Adrenal gland (tissue), 12 donors: ENCODE results near the gene SLC1A2. TPM values are rescaled to one million over a fixed set of nuclear protein-coding genes. Genes with fewer than 3 reads are reported as not detected.

Experiments
- DNase-seq, 7 donors: peaks; one replicate each; pipeline ENCODE4 v3.0.0-alpha.2; 2019 to 2020
- H3K27ac ChIP-seq, 5 donors: fragments of 200-600 bp; sonication (generic) in 4 of 5; 1 replicate in 3 of 5; 2 replicates in 2 of 5; pipeline versions ENCODE4 v1.5.1 to v1.8.0; 2016 to 2020; ENCODE audit warnings: mild to moderate bottlenecking in 1 of 5
- H3K27me3 ChIP-seq: fragments of 200-600 bp; 2 replicates; pipeline ENCODE4 v1.8.0; 2021
- H3K36me3 ChIP-seq, 2 donors: fragments of 200-600 bp; replicated peaks in 1 of 2; 1 replicate in 1 of 2; 2 replicates in 1 of 2; pipeline versions ENCODE4 v1.5.1 to v1.8.0; 2018 to 2022
- H3K4me1 ChIP-seq, 2 donors: fragments of 200-600 bp; replicated peaks in 1 of 2; 1 replicate in 1 of 2; 2 replicates in 1 of 2; pipeline versions ENCODE4 v1.5.1 to v1.8.0; 2018 to 2021
- H3K4me3 ChIP-seq, 4 donors: fragments of 200-600 bp; sonication (generic) in 3 of 4; one replicate each; pipeline ENCODE4 v1.5.1; 2016 to 2018
- H3K9me3 ChIP-seq, 3 donors: fragments of 200-600 bp; sonication (generic) in 1 of 3; replicated peaks in 1 of 3; 1 replicate in 2 of 3; 2 replicates in 1 of 3; pipeline versions ENCODE4 v1.5.1 to v1.8.0; 2016 to 2021
- POLR2A ChIP-seq, 2 donors: fragments of 450-650 bp; IDR thresholded peaks; one replicate each; pipeline ENCODE4 v1.6.1; 2017; ENCODE audit warnings: antibody characterized with exemption in 2 of 2, mild to moderate bottlenecking in 2 of 2, moderate library complexity in 1 of 2
- WGBS, 4 donors: extraction: QIAGEN DNeasy Blood & Tissue Kit in 2 of 4; methylation state at CpG; one replicate each; pipeline versions ENCODE4 v1.1.5 to v1.1.7; 2013 to 2017; 5-methylcytosine and 5-hydroxymethylcytosine counted together
- intact Hi-C, 2 donors: fragments of 100-400 bp; cut with DNase I; formaldehyde crosslinking; loops; one replicate each; pipeline versions ENCODE4 v1.14.1 to v1.15.0; 2022 to 2023
- polyA plus RNA-seq, 3 donors: library from polyadenylated mRNA; stranded (reverse); fragments of 200-250 nt in 2 of 3; fragments of 350-450 nt in 1 of 3; fragmentation: Illumina TruSeq in 1 of 3; extraction: RNeasy Lipid Tissue Mini Kit (QIAGEN cat#74804) in 1 of 3; gene quantifications; one replicate each; pipeline ENCODE4 v1.2.3, GENCODE V29; 2013 to 2014
- total RNA-seq, 9 donors: library from RNA; depleted of rRNA in 4 of 9; stranded (reverse); fragments of >200 nt in 4 of 9; fragments of 120-200 nt in 1 of 9; fragmentation: NEBNext Ultra II Directional in 1 of 9; extraction: Animal tissue kit (Norgen Biotek cat#: 25700) in 1 of 9; gene quantifications; one replicate each; pipeline versions ENCODE4 v1.1.0 to v1.2.4, GENCODE V29; 2013 to 2023
- TF ChIP-seq, protein P1 (sequence below), 6 experiments: fragments of 450-650 bp in 4 of 6; fragments of 200-600 bp in 2 of 6; sonication (generic) in 1 of 6; IDR thresholded peaks; 1 replicate in 5 of 6; 2 replicates in 1 of 6; pipeline versions ENCODE4 v1.5.1 to v1.8.0; 2016 to 2021; ENCODE audit warnings: antibody characterized with exemption in 6 of 6, mild to moderate bottlenecking in 2 of 6, moderate library complexity in 1 of 6
- donor health status: healthy with polysubstance abuse.
- donor health status: Bipolar disorder and iron deficiency.
- donor health status: DM: yes; HTN: yes; CAD: no.
- donor health status: DM: no; HTN: no; CAD: no.
- donor health status: DM: no; HTN: no; CAD: no.
- donor health status: DM: yes; HTN: yes; CAD: no.

The SLC1A2 gene
- total and polyA plus RNA-seq, 12 donors: 1.4 to 517 (median 8.7) TPM

DNA sequence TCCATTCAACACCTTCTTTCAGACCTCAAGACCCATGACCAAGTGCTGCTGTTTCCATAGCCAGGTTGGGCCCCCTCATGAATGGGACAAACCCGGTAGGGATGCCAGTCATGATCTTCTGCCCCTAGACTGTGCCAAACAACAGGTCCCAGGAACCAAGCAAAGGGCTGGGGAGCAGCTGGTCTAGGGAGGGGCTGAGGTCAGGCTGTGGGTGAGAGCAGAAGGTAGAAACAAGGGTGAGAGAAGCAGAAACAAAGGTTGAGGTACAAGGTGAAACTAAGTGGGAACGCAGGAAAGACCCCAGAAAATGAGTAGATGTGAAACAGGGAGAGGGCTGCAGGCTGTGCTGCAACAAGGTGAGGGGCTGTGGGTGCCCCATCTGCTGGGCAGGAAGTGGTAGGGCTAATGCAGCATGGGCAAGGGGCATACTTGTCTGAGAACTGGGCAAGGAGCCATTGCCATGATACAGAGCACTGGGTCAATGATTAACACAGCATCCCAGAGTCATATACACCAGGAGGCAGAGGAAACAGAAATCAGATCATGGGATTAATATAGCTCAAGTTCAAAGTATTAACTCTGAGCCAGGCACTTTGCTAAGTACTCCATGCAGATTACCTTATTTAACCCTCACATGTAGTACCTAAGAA, 45.9 kb downstream of the SLC1A2 start:
- peaks cover under 1 to 2% of the 10 kb centered on the region in 2 donors for H3K4me1 ChIP-seq
- TF ChIP-seq POLR2A (IDR thresholded peaks at IDR 0.05): no peak
- TF ChIP-seq, protein P1, sequence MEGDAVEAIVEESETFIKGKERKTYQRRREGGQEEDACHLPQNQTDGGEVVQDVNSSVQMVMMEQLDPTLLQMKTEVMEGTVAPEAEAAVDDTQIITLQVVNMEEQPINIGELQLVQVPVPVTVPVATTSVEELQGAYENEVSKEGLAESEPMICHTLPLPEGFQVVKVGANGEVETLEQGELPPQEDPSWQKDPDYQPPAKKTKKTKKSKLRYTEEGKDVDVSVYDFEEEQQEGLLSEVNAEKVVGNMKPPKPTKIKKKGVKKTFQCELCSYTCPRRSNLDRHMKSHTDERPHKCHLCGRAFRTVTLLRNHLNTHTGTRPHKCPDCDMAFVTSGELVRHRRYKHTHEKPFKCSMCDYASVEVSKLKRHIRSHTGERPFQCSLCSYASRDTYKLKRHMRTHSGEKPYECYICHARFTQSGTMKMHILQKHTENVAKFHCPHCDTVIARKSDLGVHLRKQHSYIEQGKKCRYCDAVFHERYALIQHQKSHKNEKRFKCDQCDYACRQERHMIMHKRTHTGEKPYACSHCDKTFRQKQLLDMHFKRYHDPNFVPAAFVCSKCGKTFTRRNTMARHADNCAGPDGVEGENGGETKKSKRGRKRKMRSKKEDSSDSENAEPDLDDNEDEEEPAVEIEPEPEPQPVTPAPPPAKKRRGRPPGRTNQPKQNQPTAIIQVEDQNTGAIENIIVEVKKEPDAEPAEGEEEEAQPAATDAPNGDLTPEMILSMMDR (IDR thresholded peaks at IDR 0.05): no peak
- H3K36me3 ChIP-seq: no peaks in the 10 kb centered on the region
- no peaks in the 10 kb centered on the region for H3K9me3 ChIP-seq
- WGBS, 4 donors: 94 to 100% (median 97%) methylated on average over 2 of the region's 2 CpGs
- DNase-seq: no peak
- H3K27me3 ChIP-seq: no peaks in the 10 kb centered on the region
- intact Hi-C loops: loop anchor here in 1 of 2 donors (10.0 kb wide), 1 partner anchor 109 kb away; no protein-coding TSS in a partner anchor
- no peak overlapping the region for H3K4me3 ChIP-seq
- no peak overlapping the region for H3K27ac ChIP-seq

DNA sequence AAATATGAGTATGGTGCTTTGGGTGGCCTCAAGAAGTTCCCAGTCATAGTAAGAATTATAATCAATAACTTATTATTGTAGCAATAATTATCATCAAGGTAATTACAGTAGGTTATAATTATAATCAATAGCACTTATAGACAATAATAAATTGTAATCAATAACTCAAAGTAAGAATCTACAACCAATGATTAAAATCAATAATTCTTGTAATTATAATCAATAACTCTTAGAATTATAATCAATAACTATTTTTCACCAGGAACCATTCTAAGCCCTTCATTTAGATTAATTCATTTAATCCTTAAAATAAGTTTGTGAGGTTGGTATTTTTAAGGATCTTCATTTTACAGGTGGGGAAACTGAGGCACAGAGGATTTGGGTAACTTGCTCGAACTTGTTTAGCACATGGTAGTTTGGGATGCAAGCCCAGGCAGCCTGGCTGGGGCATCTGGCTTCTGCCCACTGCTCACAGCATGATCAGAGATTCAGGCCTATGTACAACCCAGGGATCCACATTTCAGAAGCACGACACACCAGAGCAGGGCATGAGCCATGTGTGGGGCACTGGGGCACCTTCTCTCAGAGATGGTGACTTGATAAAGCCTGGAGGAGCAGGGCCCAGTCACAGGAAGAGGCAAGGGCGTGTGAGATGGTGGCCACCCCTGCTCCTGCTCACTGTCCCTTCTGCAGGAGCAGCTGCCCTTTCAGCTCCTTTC, 46.6 kb downstream of the SLC1A2 start:
- no peaks in the 10 kb centered on the region for H3K9me3 ChIP-seq
- 60 to 90% (median 84%) methylated on average over 1 to 3 of the region's 3 CpGs for WGBS, 4 donors
- no peaks in the 10 kb centered on the region for H3K27me3 ChIP-seq
- H3K36me3 ChIP-seq: no peaks in the 10 kb centered on the region
- H3K4me3 ChIP-seq: no peak overlapping the region
- no peak overlapping the region for H3K27ac ChIP-seq
- peaks cover 7 to 9% of the 10 kb centered on the region in 2 donors for H3K4me1 ChIP-seq
- intact Hi-C loops: loop anchor here in 1 of 2 donors (10.0 kb wide), 1 partner anchor 108 kb away; no protein-coding TSS in a partner anchor
- TF ChIP-seq, protein P1 (IDR thresholded peaks at IDR 0.05): no peak
- TF ChIP-seq POLR2A (IDR thresholded peaks at IDR 0.05): no peak
- no peak for DNase-seq

DNA sequence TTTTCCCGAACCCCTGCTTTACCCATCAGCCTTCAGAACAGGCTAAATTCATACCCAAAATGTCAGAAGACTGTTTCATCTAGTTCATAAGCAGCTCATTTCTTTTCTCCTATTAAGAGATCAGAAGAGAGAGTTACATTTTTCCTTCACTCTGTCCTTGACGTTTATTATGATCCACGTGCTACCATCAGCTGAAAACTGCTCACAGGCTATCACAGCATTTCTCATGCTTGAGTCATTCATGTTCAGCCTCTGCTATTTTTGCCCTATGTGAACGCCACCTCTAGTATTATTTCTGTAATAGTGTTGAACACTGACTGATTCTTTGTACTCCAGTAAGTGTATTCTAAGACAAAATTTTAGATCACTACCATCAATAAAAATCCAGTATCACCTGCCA, 51.9 kb downstream of the SLC1A2 start:
- H3K4me3 ChIP-seq: no peak overlapping the region
- intact Hi-C loops: no loop called here
- peaks cover 33 to 35% of the 10 kb centered on the region in 2 donors for H3K4me1 ChIP-seq
- peak in 1 of 2 donors; percentile 57 for TF ChIP-seq POLR2A (IDR thresholded peaks at IDR 0.05)
- TF ChIP-seq, protein P1 (IDR thresholded peaks at IDR 0.05): peak in 1 of 6 experiments; percentile 14
- no peaks in the 10 kb centered on the region for H3K9me3 ChIP-seq
- peak overlapping the region; percentile 54 to 92 (median 87) for H3K27ac ChIP-seq
- DNase-seq: peak; percentile 45 to 82 (median 69)
- 35 to 46% (median 37%) methylated on average over 4 of the region's 4 CpGs for WGBS, 4 donors
- no peaks in the 10 kb centered on the region for H3K36me3 ChIP-seq
- no peaks in the 10 kb centered on the region for H3K27me3 ChIP-seq

DNA sequence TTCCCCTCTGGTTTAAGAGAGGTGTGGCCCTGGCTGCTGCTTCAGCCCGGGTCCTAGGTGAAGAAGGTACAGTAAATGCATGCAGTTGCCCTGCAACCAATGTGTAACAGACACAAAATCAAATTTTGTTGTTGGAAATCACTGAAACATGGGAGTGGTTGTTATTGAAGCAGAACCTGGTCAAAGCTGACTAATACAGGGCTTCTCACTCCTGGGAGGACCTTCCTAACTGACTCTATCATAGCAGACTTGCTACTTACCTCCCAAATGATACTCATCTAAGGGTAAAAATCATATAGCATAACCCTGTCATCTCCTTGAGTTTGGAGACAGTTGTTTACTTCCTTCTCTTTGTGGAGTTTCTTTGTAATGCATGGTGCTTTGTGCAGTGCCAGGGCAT, 52.6 kb downstream of the SLC1A2 start:
- H3K27me3 ChIP-seq: no peaks in the 10 kb centered on the region
- TF ChIP-seq, protein P1 (IDR thresholded peaks at IDR 0.05): no peak
- no peak for TF ChIP-seq POLR2A (IDR thresholded peaks at IDR 0.05)
- H3K9me3 ChIP-seq: no peaks in the 10 kb centered on the region
- peaks cover 33 to 35% of the 10 kb centered on the region in 2 donors for H3K4me1 ChIP-seq
- no peaks in the 10 kb centered on the region for H3K36me3 ChIP-seq
- DNase-seq: no peak
- peak overlapping the region; percentile 54 to 92 (median 87) for H3K27ac ChIP-seq
- 91 to 100% (median 96%) methylated on average over 1 of the region's 1 CpG for WGBS, 4 donors
- intact Hi-C loops: no loop called here
- no peak overlapping the region for H3K4me3 ChIP-seq
